ENCODE measurements around the gene KLRD1.
"Not testable (repeated sequence)": the region's sequence is repeated elsewhere in the genome, so short reads cannot be mapped to it uniquely, and the experiment has no call there.

The KLRD1 gene

GRCh38 chr12:10374624-10375018 lies 67.0 kb downstream of the KLRD1 start:
- FAIRE-seq (no peak), DNase-seq (ENCODE audit: insufficient read length, low spot score) (no peak)
- TF ChIP-seq PAX5 (IDR thresholded peaks at IDR 0.05; ENCODE audit: insufficient read depth, low read length, severe bottlenecking) (no peak), SPI1 (IDR thresholded peaks at IDR 0.05; ENCODE audit: low read depth, low read length) (no peak), POLR2AphosphoS5 (IDR thresholded peaks at IDR 0.05; ENCODE audit: low read depth, low read length) (no peak), POLR2A (IDR thresholded peaks at IDR 0.05; ENCODE audit: low read depth, low read length) (no peak), POU2F2 (IDR thresholded peaks at IDR 0.05; ENCODE audit: low read depth, low read length) (no peak), TAF1 (IDR thresholded peaks at IDR 0.05; ENCODE audit: low read depth, low read length) (no peak)

GRCh38 chr12:10378737-10379136 lies 71.1 kb downstream of the KLRD1 start:
- FAIRE-seq; DNase-seq (ENCODE audit: insufficient read length, low spot score): not testable (repeated sequence)
